ENCODE results near the gene CELF2.

The CELF2 gene

DNA sequence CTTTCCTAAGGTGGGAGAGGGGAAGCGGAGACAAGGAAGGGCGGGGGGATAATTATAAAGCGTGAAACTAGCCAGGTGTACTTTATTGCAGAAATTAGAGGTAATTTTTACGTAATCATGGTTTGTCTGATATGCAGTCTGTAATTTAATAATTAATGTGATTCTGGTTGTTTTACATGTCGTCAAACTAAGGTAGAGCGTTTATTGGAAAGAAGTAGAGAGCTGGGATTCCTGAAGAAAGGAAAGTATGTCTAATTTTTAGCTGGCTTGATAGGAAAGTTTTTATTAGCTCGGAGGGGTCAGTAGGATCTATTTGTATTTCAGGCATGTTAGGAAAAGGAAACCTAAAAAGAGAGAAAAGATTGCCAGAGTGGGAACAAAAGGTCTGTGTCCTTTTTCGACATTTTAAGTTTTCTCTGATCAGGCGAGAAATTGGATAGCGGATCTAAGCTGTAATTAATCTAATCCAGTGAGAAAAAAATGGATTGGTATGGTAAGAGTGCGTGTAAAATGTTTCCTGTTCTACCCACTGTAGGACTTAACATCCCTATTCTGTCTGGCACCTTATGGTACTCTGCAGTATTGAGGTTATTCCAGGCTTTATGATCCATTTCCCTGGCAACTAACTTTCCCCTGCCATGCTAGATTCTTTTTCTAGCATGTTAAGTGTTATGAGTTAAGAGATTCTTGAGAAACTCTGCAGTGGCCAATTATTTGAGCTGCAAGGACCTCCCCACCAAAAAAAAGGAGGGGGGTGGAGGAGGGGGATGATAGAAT is 1.4 kb downstream of the CELF2 start:
- no peaks in the 10 kb centered on the region for H3K4me1 Mint-ChIP-seq
- H3K27ac Mint-ChIP-seq (ENCODE audit: low read depth), result no peak overlapping the region
- ATAC-seq (replicated peaks; ENCODE audit: extremely low read depth, poor library complexity, severe bottlenecking) (no peak), DNase-seq (ENCODE audit: low spot score in 2 of 2) (no peak)
- H3K4me3 Mint-ChIP-seq, result peak overlapping the region; percentile 42
- peaks cover 79% of the 10 kb centered on the region for H3K27me3 Mint-ChIP-seq
- H3K36me3 Mint-ChIP-seq (ENCODE audit: insufficient read depth), result no peaks in the 10 kb centered on the region
- no peaks in the 10 kb centered on the region for H3K9me3 Mint-ChIP-seq

DNA sequence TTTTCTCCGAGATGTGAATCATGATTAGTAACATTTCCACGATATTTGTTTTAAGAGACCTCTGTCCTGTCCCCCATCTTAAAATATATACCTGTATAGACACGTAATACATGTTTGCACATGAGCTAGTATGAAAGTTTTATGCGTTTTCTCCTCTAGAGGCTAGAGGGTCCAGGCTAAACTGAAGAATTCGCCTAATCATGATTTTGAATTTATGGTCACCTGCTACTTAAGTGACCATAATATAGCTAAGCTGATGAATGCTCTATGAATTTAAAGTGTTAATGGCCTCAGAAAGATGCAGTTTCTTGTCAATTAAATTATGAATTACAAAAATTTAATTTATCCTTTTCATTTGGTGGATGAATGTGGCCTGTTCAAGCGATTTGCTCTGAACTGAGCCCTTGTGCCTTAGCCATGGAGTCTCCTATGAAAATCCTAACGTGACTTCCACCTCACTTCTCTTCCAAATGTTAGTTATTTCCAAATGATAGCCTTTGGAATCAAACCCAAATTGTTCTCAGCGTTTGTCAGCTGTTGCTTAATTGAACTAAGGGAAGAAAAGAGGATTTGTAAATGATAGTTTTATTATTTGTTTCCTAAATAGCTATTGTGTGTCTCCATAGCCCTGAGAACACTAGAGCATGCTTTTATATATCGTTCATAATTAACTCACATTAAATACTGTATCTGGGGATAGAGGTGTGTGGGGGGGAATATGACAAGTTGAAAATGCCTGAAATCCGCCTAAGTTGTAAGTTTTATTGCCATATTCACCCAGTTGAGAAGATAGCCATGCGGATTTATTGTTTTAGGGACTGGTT is 2.3 kb downstream of the CELF2 start:
- H3K9me3 Mint-ChIP-seq, result no peaks in the 10 kb centered on the region
- ATAC-seq (replicated peaks; ENCODE audit: extremely low read depth, poor library complexity, severe bottlenecking) (no peak), DNase-seq (ENCODE audit: low spot score in 2 of 2) (no peak)
- H3K27ac Mint-ChIP-seq (ENCODE audit: low read depth), result no peak overlapping the region
- H3K4me3 Mint-ChIP-seq, result peak overlapping the region; percentile 9
- no peaks in the 10 kb centered on the region for H3K36me3 Mint-ChIP-seq (ENCODE audit: insufficient read depth)
- no peaks in the 10 kb centered on the region for H3K4me1 Mint-ChIP-seq
- H3K27me3 Mint-ChIP-seq, result peaks cover 75% of the 10 kb centered on the region

DNA sequence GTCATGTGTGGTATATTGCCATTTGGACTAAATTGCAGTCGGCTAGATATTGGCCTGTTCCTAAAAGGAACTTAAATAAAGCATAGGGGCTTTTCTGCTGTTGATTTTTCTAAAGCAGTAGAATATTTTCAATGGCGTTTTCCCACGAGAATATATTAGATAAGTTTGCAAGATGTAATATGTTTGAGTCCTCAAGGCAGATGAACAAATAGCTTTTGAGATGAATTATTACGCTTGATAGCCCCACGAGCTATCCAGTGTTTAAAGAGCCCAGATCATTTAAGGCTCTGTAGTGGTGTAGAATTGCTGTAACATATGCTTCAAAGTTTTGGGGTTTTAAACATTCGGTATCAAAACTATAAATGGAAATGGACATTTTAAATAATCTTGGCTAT is 2.9 kb downstream of the CELF2 start:
- ATAC-seq (replicated peaks; ENCODE audit: extremely low read depth, poor library complexity, severe bottlenecking) (no peak), DNase-seq (ENCODE audit: low spot score in 2 of 2) (no peak)
- H3K4me3 Mint-ChIP-seq, result no peak overlapping the region
- peaks cover 75% of the 10 kb centered on the region for H3K27me3 Mint-ChIP-seq
- H3K9me3 Mint-ChIP-seq, result no peaks in the 10 kb centered on the region
- no peaks in the 10 kb centered on the region for H3K4me1 Mint-ChIP-seq
- H3K27ac Mint-ChIP-seq (ENCODE audit: low read depth), result no peak overlapping the region
- H3K36me3 Mint-ChIP-seq (ENCODE audit: insufficient read depth), result no peaks in the 10 kb centered on the region

DNA sequence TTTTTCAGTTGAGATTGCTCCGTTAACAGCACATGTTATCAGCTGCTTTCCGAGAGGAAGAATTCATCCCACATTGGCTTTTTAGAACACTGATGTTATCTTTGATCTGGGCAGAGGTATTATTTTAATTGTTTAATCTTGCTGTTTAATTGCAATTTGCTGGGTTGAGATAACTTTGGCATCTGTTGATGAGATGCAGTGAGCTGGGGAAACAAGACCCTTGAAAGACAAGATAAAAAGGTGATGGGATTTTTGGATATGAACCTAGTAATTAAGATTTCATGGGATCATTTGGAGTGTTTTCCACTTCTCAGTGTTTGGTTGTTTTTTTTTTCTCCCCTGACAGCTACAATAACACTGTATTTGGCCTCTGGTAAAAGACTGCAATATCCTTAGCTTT is 4.5 kb downstream of the CELF2 start:
- no peaks in the 10 kb centered on the region for H3K9me3 Mint-ChIP-seq
- no peaks in the 10 kb centered on the region for H3K4me1 Mint-ChIP-seq
- no peak overlapping the region for H3K4me3 Mint-ChIP-seq
- ATAC-seq (replicated peaks; ENCODE audit: extremely low read depth, poor library complexity, severe bottlenecking), result no peak
- H3K27ac Mint-ChIP-seq (ENCODE audit: low read depth), result no peak overlapping the region
- peaks cover 1% of the 10 kb centered on the region for H3K36me3 Mint-ChIP-seq (ENCODE audit: insufficient read depth)
- DNase-seq (ENCODE audit: low spot score in 2 of 2), result no peak
- peaks cover 67% of the 10 kb centered on the region for H3K27me3 Mint-ChIP-seq

DNA sequence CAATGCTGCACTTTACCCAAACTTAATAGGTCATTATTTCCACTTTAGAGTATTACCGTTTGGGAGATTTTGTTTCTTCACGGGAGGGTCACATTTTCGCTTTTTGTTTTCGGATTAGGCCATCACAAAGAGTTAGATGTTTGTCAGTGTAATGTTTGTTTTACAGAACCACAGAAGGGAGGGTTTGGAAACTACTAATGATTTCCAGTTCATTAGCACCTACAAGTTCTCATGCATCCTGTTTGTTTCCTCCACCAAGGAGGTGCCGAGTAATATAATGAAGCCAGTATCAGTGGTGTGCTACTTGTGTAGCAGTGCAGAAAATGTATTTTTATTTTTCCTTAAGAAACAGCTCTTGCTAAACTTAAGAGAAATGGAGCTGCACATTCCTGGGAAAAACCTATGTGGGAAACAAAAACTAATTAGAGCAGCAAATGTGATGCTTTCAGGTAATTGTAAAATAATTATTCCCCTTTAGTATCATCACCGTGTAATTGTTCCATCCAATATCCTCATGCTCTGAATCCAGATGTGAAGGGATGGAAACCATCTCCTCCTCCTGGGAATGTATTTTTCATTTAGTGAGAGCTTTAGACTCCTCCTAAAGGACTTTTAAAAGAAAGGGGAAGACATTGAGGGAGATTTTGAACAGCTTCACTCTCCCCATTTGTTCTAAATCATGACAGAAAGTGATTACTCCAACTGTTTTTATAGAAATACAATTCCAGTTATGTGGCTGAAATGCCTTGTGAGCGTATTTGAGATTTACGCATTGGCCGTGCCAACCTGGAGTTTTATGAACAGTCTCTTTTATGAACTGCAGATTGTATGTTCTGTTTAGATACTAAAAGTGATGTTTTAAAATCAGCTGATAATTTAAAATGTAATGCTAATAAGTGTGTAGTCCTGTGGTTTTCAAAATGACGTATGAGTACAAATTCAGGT is 5.6 kb downstream of the CELF2 start:
- H3K27me3 Mint-ChIP-seq, result peaks cover 71% of the 10 kb centered on the region
- no peak overlapping the region for H3K27ac Mint-ChIP-seq (ENCODE audit: low read depth)
- no peaks in the 10 kb centered on the region for H3K4me1 Mint-ChIP-seq
- H3K36me3 Mint-ChIP-seq (ENCODE audit: insufficient read depth), result peaks cover 1% of the 10 kb centered on the region
- H3K4me3 Mint-ChIP-seq, result no peak overlapping the region
- DNase-seq (ENCODE audit: low spot score in 2 of 2) (no peak), ATAC-seq (replicated peaks; ENCODE audit: extremely low read depth, poor library complexity, severe bottlenecking) (no peak)
- no peaks in the 10 kb centered on the region for H3K9me3 Mint-ChIP-seq

DNA sequence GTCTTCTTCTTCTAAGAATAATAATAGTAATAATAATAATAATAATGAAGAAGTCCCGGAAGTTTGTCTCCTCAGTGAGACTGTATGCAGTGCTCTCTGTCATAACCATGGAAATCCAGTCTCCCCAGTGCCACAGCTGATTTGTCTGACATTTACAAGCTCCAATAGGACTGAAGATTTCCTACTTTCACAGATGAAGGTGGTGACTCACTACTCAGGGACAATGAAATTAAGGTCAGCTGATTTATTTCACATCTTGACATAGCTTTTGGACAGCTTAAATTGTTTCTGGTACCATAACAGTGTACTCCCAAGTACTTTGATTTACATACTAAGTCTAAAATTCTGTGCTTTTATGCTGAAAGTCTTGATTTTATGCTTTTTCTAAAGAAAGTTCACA is 6.9 kb downstream of the CELF2 start:
- DNase-seq (ENCODE audit: low spot score in 2 of 2), result no peak
- Mint-ChIP-seq H3K9me3 (no peaks in the 10 kb centered on the region), H3K36me3 (ENCODE audit: insufficient read depth) (peaks cover 1% of the 10 kb centered on the region), H3K4me1 (no peaks in the 10 kb centered on the region), H3K27me3 (peaks cover 70% of the 10 kb centered on the region), H3K27ac (ENCODE audit: low read depth) (no peak overlapping the region), H3K4me3 (no peak overlapping the region)
- no peak for ATAC-seq (replicated peaks; ENCODE audit: extremely low read depth, poor library complexity, severe bottlenecking)

DNA sequence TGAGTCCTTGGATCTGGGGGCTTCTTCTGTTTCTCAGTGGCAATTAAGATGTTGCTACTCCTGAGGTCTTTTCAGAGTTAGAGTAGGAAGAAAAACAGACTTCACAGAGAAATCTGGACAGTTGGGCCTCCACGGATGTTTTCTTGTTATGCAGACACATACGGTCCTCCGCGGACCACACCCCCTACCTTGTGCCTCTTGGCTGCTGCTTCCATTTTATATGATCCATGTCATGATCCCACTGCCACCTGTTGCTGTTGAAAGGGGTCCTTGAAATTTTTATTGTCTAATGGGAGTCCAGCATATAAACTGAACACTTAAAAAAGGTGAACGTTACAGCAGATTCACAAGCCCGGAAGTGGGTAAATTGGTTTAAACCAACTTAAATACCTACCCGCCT is 8.3 kb downstream of the CELF2 start:
- ATAC-seq (replicated peaks; ENCODE audit: extremely low read depth, poor library complexity, severe bottlenecking), result no peak
- no peak overlapping the region for H3K27ac Mint-ChIP-seq (ENCODE audit: low read depth)
- H3K4me1 Mint-ChIP-seq, result no peaks in the 10 kb centered on the region
- peaks cover 1% of the 10 kb centered on the region for H3K36me3 Mint-ChIP-seq (ENCODE audit: insufficient read depth)
- DNase-seq (ENCODE audit: low spot score in 2 of 2), result no peak
- peaks cover 70% of the 10 kb centered on the region for H3K27me3 Mint-ChIP-seq
- H3K4me3 Mint-ChIP-seq, result no peak overlapping the region
- no peaks in the 10 kb centered on the region for H3K9me3 Mint-ChIP-seq

DNA sequence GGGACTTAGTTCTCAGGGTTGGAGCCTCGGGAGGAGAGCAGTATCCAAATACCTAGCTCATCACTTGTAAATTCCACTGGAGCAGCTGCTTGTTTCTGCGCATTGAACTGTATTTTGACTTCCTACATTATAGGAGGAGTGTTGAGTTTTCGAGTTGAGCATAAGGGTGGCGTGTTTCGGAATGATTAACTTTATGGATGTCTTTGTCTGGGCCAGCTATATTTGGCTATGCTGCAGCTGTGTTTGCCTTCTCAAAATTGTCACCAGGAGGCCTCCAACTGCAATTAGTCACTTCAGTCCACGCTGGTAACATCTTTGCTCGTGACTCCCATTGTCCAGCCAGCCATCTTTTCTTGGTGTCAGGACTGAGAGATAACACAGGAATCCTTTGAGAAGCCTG is 9.1 kb downstream of the CELF2 start:
- no peak overlapping the region for H3K27ac Mint-ChIP-seq (ENCODE audit: low read depth)
- H3K36me3 Mint-ChIP-seq (ENCODE audit: insufficient read depth), result peaks cover 1% of the 10 kb centered on the region
- DNase-seq (ENCODE audit: low spot score in 2 of 2) (no peak), ATAC-seq (replicated peaks; ENCODE audit: extremely low read depth, poor library complexity, severe bottlenecking) (no peak)
- H3K4me1 Mint-ChIP-seq, result no peaks in the 10 kb centered on the region
- H3K4me3 Mint-ChIP-seq, result no peak overlapping the region
- peaks cover 76% of the 10 kb centered on the region for H3K27me3 Mint-ChIP-seq
- no peaks in the 10 kb centered on the region for H3K9me3 Mint-ChIP-seq

DNA sequence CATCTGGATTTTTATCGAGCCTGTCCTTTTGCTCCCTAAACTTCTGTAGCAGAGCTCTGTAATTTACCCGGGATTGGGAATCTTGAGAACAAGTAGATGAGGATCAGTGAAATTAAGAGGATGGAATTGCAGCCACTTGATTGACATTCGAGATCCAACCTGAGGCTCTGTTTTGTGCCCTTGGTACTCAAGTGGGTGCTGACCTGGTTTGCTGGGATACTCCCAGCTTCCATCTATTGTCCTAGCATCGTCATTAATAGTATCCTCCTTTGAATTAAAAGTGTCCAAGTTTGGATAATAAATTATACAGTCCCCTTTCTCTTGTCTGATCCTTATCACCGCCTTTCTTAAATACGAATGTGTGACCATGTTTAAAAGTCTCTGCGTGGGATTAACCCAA is 17.1 kb downstream of the CELF2 start:
- ATAC-seq (replicated peaks; ENCODE audit: extremely low read depth, poor library complexity, severe bottlenecking) (no peak), DNase-seq (ENCODE audit: low spot score in 2 of 2) (no peak)
- Mint-ChIP-seq H3K4me3 (no peak overlapping the region), H3K36me3 (ENCODE audit: insufficient read depth) (no peaks in the 10 kb centered on the region), H3K4me1 (no peaks in the 10 kb centered on the region), H3K27me3 (peaks cover 92% of the 10 kb centered on the region), H3K27ac (ENCODE audit: low read depth) (no peak overlapping the region), H3K9me3 (no peaks in the 10 kb centered on the region)

DNA sequence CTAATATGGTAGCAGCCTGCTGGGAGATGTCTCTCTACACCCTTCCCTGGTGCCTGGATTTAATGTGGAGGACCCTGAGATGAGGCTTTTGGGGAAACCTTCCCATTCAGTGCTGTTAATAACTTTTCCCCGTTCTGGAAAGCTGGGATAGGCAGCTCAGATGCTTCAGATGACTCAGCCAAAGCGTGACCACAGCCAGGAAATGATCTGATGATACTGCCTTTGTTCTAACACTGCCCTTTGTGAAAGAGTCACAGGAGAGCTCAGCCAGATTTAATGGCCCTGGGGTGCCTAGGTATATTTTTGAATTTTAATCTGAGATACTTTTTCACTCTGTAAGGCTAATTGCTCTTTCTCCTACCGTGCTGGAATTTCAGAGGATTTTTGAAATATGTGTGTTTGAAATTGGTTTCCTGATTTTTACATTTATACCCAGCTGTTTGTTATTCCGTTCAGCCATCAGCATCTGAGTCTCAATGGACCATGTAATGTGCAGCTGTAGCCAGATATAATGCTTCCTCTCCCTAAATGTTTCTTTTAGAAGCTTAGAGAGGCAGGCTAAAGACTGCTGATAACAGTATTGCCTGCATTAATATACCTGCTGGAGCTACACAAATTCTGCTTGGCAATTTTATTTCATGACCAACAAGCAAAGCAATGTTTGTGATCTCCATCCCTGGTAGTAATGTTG is 17.8 kb downstream of the CELF2 start:
- no peak overlapping the region for H3K27ac Mint-ChIP-seq (ENCODE audit: low read depth)
- H3K4me1 Mint-ChIP-seq, result no peaks in the 10 kb centered on the region
- H3K4me3 Mint-ChIP-seq, result no peak overlapping the region
- no peak for DNase-seq (ENCODE audit: low spot score in 2 of 2)
- peaks cover 86% of the 10 kb centered on the region for H3K27me3 Mint-ChIP-seq
- H3K9me3 Mint-ChIP-seq, result no peaks in the 10 kb centered on the region
- H3K36me3 Mint-ChIP-seq (ENCODE audit: insufficient read depth), result no peaks in the 10 kb centered on the region
- ATAC-seq (replicated peaks; ENCODE audit: extremely low read depth, poor library complexity, severe bottlenecking), result no peak

DNA sequence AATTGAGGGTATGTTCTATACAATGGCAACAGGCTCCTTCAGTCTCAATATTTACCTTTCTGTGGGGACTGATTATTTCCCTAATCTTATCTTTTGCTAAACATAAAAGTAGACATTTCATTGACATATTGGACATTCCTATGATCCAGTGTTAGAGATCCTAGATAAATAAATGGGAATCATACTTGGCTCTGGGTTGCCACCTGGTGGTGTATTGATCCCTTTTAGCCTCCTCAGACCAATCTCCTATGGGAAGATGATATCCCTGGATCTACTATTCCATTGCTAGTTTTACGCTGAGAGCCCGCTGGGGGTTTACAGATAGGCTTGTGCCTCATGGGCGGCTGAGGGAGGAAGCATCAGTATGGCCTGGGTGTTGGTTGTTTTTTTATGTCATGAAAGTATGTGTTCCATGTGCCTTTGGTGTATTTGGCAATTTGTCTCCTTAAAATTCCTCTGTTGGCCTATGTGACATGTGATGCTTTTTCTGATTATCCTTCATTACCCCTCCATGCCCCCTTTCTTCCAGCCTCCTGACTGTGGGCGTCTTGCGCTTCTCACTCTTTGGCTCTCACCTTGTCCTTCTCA is 18.8 kb downstream of the CELF2 start:
- H3K4me1 Mint-ChIP-seq, result no peaks in the 10 kb centered on the region
- peaks cover 84% of the 10 kb centered on the region for H3K27me3 Mint-ChIP-seq
- DNase-seq (ENCODE audit: low spot score in 2 of 2) (no peak), ATAC-seq (replicated peaks; ENCODE audit: extremely low read depth, poor library complexity, severe bottlenecking) (no peak)
- no peaks in the 10 kb centered on the region for H3K9me3 Mint-ChIP-seq
- H3K4me3 Mint-ChIP-seq, result no peak overlapping the region
- no peak overlapping the region for H3K27ac Mint-ChIP-seq (ENCODE audit: low read depth)
- H3K36me3 Mint-ChIP-seq (ENCODE audit: insufficient read depth), result no peaks in the 10 kb centered on the region

DNA sequence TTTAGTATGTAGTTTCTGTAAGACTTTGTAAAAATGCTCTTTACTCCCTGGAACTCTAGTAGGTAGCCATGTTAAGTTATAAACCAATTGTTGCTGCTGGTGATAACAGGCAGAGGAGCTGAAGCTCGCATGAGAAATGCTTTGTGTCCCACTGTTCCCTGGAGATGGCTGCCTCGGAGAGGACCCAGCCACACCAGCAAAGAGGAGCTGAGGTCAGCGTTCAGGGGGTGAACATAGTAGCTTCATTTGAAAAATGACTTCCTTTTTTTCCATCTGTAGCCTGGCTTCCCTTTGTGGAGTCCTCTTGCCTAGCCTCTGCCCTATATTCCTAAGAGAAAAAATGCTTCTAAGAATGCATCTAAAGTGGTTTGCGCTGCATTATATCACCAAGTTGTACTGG is 20.3 kb downstream of the CELF2 start:
- DNase-seq (ENCODE audit: low spot score in 2 of 2) (no peak), ATAC-seq (replicated peaks; ENCODE audit: extremely low read depth, poor library complexity, severe bottlenecking) (no peak)
- H3K4me1 Mint-ChIP-seq, result no peaks in the 10 kb centered on the region
- peaks cover 84% of the 10 kb centered on the region for H3K27me3 Mint-ChIP-seq
- H3K4me3 Mint-ChIP-seq, result no peak overlapping the region
- H3K27ac Mint-ChIP-seq (ENCODE audit: low read depth), result no peak overlapping the region
- H3K36me3 Mint-ChIP-seq (ENCODE audit: insufficient read depth), result peaks cover 2% of the 10 kb centered on the region
- no peaks in the 10 kb centered on the region for H3K9me3 Mint-ChIP-seq
